Effector CD4-positive, alpha-beta T cell (primary cell): ENCODE results near the gene ZGRF1.
"Not testable (repeated sequence)": the region's sequence is repeated elsewhere in the genome, so short reads cannot be mapped to it uniquely, and the experiment has no call there.

Experiments
- DNase-seq: peaks from one replicate; pipeline ENCODE4 v3.0.0-alpha.2; 2020

Gene ZGRF1

GRCh38 chr4:112637552-112637866 is 800 bp upstream of the ZGRF1 start:
- no peak for DNase-seq

DNA sequence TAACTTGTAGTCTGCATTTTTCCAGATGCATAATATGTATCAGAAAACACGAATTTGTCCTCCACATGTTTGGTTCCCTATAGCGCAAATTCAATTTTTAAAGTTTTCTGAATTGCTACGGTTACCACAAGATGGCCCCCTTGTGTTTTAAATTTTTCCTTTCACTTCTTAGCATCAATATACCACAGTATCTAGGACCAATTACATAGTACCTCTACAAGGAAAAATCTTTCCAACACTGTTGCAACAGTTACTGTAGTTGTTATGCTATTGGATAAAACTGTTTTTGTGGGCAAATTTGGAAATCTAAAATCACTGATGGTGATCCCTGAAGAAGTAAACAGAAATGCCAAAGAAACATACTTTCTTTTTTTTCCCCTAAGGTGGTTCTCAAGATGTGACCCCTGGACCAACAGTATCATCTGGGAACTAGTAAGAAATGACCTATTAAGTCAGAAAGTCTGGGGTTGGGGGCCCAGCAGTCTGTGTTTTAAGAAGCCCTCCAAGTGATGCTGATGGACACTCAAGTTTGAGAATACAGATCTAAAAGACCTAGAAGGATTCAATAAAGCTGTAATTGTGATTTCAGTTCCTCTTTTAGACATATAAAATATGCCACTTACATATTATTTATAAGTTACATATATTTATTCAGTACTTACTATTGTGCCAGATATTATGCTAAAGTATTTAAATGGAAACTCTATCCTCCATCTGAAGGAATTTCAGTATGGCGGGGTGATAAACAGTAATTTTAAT is 3.1 kb downstream of the ZGRF1 start:
- DNase-seq = no peak

GRCh38 chr4:112626228-112626627 is 10.5 kb downstream of the ZGRF1 start:
- DNase-seq = no peak

GRCh38 chr4:112616984-112617383 is 19.7 kb downstream of the ZGRF1 start:
- DNase-seq = no peak

- not testable (repeated sequence) for DNase-seq
Observed at GRCh38 chr4:112612814-112613213, 23.9 kb downstream of the ZGRF1 start.

DNA sequence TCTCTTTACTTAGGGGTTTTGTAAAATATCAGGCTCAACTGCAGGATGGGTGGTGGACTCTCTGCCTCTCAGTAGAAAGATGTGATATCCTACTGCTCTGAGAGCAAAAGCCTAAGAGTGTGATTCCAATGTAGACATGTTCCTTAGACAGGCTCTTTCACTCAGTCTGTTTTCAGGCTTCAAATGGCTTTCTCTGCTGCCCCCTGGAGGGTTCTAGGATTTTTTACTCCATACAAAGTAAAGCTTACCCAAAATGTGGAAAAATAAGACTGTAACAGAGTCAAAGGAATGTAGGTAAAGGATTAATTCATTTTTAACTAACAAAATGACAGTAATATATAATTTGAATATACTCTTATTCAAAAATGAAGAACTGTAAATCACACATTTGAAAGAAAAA is 32.1 kb downstream of the ZGRF1 start:
- peak; percentile 8 for DNase-seq

DNA sequence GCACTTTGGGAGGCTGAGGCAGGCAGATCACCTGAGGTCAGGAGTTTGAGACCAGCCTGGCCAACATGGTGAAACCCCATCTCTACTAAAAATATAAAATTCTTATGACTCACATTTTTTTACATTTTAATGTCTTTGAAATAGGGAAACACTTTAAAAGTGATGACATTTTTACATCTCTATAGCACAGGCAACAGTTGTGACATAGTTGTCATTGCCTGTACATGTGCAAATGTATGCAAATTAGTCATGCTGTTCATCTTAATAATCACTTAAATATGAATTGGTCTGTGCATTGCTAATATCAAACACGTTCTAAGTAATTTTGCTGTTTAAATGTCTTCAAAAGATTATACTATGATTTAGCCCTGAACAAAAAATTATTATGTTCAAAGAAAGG is 41.7 kb downstream of the ZGRF1 start:
- no peak for DNase-seq

DNA sequence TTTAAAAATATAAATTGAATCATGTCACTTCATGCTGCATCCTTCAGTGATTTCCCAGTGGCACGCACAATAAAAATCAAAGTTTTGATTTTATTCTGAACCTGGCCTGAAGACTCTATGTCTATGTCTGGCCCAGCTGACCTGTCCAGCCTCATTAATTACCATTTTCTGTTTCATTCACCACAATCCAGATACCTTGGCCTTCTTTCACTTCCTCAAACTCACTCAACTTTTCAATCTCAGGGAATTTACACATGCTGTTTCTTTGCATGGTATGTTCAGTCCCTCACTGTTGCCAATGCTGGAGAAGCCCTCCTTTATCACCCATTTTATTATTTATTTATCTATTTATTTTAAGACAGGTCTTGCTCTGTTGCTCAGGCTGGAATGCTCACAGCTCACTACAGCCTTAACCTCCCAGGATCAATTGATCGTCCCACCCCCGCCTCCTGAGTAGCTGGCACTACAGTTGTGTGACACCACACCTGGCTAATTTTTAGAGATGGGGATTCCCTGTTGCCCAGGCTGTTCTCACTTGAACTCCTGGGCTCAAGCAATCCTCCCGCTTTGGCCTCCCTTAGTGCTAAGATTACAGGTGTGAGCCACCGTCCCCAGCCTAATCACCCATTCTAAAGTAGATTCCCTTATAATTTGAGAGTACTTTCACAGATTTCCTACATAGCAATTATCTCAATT is 43.1 kb downstream of the ZGRF1 start:
- no peak for DNase-seq

GRCh38 chr4:112592717-112593116 is 44.0 kb downstream of the ZGRF1 start:
- no peak for DNase-seq

GRCh38 chr4:112591593-112591992 is 45.1 kb downstream of the ZGRF1 start:
- DNase-seq = no peak

DNA sequence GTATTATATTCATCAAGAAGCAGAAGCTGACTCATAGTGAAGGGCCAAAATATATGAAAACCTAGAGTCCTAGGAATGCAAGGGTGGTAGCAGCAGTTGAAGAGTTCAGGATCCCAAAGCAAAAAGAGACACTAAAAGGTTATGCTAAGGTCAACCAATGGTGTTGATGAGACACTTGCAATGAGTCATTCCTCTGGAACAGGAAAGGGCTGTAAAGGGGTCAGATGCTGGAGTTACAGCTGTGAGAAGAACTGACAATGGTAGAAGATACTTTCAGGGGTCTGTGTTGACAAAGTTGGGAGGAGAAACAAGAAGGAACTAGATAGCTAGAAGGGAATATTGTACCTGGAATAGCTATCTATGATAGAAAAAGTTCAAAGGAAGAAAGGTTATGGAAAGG is 47.5 kb downstream of the ZGRF1 start:
- DNase-seq = no peak

DNA sequence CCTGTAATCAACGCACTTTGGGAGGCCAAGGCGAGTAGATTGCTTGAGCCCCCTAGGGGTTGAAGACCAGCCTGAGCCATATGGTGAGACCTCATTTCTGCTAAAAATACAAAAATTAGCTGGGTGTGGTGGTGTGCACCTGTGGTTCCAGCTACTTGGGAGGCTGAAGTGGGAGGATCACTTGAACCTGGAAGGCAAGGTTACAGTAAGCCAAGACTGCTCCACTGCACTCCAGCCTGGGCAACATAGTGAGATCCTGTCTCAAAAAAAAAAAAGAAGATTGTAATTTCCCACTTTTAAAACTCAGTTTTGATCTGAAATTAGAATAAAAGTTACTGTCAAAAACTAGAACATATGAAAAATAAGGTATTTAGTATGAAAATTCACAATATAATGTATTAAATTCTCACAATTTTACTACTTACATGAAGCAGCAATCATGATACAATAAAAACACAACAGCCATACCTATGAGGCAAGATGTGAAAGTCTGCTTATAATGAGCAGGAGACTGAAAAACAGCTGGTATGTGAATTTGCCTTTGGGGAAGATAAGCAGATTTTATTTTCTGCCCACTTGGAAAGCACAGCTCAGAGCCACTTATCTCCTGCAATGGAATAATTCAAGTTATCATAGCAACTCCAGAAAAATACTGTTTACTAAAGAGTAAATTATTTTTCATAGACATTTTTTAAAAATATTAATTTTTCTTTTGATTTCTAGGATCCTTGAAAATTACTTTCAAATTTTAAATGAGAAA is 50.6 kb downstream of the ZGRF1 start:
- no peak for DNase-seq

DNA sequence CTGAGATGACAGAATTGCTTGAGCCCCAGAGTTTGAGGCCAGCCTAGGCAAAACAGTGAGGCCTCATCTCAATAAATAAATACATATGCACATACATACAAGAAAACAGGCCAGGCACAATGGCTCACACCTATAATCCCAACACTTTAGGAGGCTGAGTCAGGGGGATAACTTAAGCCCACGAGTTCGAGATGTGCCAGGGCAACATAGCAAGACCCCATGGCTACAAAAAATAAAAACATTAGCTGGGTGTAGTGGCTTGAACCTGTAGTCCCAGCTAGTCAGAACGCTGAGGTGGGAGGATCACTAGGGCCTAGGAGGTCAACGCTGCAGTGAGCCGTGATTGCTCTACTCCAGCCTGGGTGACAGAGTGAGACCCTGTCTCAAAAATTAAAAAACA is 69.2 kb downstream of the ZGRF1 start:
- no peak for DNase-seq

DNA sequence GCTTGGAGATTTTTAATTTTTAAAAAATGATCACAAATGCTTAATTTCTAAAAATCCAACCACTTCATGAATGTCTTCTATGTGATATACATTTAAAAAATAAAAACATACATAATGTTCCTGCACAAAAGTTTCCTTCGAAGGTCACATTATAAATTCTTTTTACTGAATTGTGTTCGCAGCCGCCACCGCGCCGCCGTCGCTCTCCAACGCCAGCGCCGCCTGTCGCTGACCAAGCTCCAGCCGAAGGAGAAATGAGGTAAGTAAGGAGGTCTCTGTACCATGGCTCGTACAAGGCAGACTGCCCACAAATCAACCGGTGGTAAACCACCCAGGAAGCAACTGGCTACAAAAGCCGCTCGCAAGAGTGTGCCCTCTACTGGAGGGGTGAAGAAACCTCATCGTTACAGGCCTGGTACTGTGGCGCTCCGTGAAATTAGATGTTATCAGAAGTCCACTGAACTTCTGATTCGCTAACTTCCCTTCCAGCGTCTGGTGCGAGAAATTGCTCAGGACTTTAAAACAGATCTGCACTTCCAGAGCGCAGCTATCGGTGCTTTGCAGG is 71.9 kb downstream of the ZGRF1 start:
- no peak for DNase-seq

- no peak for DNase-seq
Observed at GRCh38 chr4:112563431-112564200, 73.1 kb downstream of the ZGRF1 start.

DNA sequence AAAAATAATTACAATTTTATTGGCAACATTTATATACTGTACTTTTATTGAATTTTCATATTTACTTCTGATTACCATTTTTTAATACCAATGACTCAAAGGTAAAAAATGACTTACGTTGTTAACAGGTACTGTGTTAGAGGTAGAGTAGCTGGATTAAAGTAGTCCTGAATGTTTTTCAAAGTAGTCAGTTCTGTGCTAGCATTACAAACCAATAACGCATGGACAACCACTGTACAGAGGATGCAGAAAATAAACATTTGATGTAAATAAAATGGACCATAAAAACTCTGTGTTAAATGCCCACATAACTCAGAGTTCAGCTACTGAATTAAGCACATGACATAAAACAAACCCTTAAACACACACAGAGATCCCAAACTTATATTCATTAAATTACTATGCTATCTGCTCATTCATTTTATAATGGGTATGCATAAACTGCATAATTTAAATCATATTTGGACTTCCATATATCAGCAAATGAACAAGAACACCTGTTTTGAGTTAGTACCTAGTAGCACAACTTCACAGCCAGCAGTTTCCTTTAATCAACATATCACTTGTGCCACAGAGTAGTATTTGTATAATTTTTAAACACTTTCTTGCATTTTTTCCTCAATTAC is 74.3 kb downstream of the ZGRF1 start:
- DNase-seq = no peak

- DNase-seq = no peak
Observed at GRCh38 chr4:112560084-112560483, 76.6 kb downstream of the ZGRF1 start.

- DNase-seq = no peak
Observed at GRCh38 chr4:112559053-112559452, 77.7 kb downstream of the ZGRF1 start.

DNA sequence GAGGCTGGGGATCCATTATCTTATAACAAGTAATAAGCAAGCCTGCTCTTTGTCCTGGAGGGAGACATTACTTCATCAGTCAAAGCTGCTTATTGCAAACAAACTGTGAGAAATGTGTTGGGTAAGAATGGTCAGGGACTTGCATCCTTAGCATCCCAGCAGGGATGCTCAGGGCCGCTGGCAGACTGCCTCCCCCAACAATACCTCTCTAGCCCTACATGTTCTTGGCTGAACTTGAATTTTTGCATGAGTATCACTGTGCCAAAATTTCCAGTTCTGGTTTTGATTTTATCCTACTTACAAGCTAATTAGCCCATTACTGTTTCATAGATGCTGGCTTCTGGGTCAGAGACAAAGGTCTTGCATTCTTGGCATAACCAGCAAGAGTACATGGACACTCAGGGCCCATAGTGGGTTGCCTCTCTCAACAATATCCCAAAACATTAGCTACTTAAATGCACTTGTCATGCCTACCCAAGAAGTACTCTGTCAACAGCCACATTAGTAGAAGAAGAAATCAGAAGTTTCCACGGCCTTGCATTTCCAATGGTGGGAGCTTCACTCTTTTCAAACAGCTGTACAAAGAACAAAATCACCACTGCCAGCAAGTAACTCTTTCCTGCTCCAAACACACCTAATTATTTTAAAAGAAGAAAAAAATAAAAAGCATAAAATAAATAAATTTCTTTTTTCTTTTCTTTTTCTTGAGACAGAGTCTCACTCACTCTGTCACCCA is 78.9 kb downstream of the ZGRF1 start:
- no peak for DNase-seq

DNA sequence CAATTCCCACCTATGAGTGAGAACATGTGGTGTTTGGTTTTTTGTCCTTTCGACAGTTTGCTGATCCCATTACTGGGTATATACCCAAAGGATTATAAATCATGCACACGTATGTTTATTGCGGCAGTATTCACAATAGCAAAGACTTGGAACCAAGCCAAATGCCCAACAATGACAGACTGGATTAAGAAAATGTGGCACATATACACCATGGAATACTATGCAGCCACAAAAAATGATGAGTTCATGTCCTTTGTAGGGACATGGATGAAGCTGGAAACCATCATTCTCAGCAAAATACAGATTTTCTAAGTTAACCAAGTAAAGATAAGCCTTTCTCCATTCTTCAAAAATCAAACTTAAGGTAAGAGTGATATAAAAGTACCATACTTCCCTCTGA is 82.4 kb downstream of the ZGRF1 start:
- not testable (repeated sequence) for DNase-seq

DNA sequence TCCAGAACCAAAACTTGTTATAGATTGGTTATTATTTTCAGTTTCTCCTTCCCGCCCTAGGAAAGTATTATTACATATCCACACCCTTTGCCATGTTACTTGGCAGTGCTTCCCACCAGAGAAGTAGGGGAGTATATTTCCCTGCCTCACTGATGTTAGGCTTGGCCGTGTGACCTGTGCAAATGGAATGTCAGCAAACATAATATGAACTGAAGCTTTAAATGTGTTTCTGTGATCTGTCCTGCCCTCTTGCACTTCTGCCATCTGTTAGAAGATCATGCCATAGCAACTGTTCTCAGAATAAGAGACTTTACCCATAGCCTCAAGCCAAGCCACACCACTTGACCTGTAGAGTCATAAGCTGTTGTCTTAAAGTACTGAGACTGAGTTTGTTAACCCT is 84.0 kb downstream of the ZGRF1 start:
- no peak for DNase-seq

GRCh38 chr4:112550728-112551127 is 86.0 kb downstream of the ZGRF1 start:
- no peak for DNase-seq
